Measurements from ENCODE around the gene RAI14.
A peak's percentile ranks its signal among the peaks of the same experiment; 100 is the strongest.

RAI14 gene

GRCh38 chr5:34834794-34835089 is 178.6 kb downstream of the RAI14 start:
- H3K4me2 ChIP-seq (ENCODE audit: low read length) = no peak overlapping the region
- no peaks in the 10 kb centered on the region for H4K20me1 ChIP-seq (ENCODE audit: insufficient read depth, low read length)
- H3K27me3 ChIP-seq (ENCODE audit: low read depth, low read length) = no peaks in the 10 kb centered on the region
- TF ChIP-seq EZH2phosphoT487 (IDR thresholded peaks at IDR 0.05; ENCODE audit: low read depth) = no peak
- TF ChIP-seq, protein P1, sequence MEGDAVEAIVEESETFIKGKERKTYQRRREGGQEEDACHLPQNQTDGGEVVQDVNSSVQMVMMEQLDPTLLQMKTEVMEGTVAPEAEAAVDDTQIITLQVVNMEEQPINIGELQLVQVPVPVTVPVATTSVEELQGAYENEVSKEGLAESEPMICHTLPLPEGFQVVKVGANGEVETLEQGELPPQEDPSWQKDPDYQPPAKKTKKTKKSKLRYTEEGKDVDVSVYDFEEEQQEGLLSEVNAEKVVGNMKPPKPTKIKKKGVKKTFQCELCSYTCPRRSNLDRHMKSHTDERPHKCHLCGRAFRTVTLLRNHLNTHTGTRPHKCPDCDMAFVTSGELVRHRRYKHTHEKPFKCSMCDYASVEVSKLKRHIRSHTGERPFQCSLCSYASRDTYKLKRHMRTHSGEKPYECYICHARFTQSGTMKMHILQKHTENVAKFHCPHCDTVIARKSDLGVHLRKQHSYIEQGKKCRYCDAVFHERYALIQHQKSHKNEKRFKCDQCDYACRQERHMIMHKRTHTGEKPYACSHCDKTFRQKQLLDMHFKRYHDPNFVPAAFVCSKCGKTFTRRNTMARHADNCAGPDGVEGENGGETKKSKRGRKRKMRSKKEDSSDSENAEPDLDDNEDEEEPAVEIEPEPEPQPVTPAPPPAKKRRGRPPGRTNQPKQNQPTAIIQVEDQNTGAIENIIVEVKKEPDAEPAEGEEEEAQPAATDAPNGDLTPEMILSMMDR (IDR thresholded peaks at IDR 0.05; ENCODE audit: low read depth, low read length) = no peak
- no peak overlapping the region for H3K4me3 ChIP-seq (ENCODE audit: low read length)
- peaks cover 7% of the 10 kb centered on the region for H3K4me1 ChIP-seq (ENCODE audit: low read length)
- no peaks in the 10 kb centered on the region for H3K79me2 ChIP-seq (ENCODE audit: low read length)
- no peak overlapping the region for H2AFZ ChIP-seq (ENCODE audit: low read depth, low read length)
- H3K36me3 ChIP-seq (replicated peaks; ENCODE audit: low read depth, low read length) = peaks cover 15% of the 10 kb centered on the region
- no peaks in the 10 kb centered on the region for H3K9me3 ChIP-seq (ENCODE audit: insufficient read depth, low read length)
- H3K27ac ChIP-seq (ENCODE audit: low read length) = no peak overlapping the region
- H3K9ac ChIP-seq (ENCODE audit: low read length) = no peak overlapping the region

DNA sequence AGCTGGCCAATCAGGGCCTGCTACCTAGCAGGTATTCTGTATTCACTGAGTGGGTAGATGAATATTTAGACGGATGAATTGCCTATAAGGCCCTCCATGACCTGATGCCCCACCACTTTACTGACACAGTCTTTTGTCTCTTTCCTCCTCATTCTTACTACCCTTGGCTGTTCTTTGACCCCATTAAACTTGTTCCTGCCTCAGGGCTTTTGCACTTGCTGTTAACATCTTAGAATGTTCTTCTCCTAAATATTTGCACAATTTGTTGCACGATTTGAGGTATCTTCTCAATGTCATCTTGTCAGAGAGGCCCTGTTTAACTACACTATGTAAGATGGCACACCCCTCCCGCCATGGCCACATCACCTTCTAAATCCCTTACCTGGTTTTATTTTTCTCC is 179.5 kb downstream of the RAI14 start:
- Histone ChIP-seq H3K27ac (ENCODE audit: low read length) (no peak overlapping the region), H3K9me3 (ENCODE audit: insufficient read depth, low read length) (no peaks in the 10 kb centered on the region), H3K36me3 (replicated peaks; ENCODE audit: low read depth, low read length) (peaks cover 14% of the 10 kb centered on the region), H4K20me1 (ENCODE audit: insufficient read depth, low read length) (no peaks in the 10 kb centered on the region), H3K4me3 (ENCODE audit: low read length) (no peak overlapping the region), H3K4me1 (ENCODE audit: low read length) (peaks cover 8% of the 10 kb centered on the region), H3K4me2 (ENCODE audit: low read length) (no peak overlapping the region), H3K9ac (ENCODE audit: low read length) (no peak overlapping the region), H3K79me2 (ENCODE audit: low read length) (no peaks in the 10 kb centered on the region), H3K27me3 (ENCODE audit: low read depth, low read length) (no peaks in the 10 kb centered on the region), H2AFZ (ENCODE audit: low read depth, low read length) (no peak overlapping the region)
- TF ChIP-seq EZH2phosphoT487 (IDR thresholded peaks at IDR 0.05; ENCODE audit: low read depth) = no peak
- TF ChIP-seq, protein P1 (IDR thresholded peaks at IDR 0.05; ENCODE audit: low read depth, low read length) = no peak

- H3K27ac ChIP-seq (ENCODE audit: low read length) = peak within 1 kb of the TSS; percentile 50
- H3K4me1 ChIP-seq (ENCODE audit: low read length) = peaks cover 8% of the 10 kb centered on the region
- TF ChIP-seq, protein P1 (IDR thresholded peaks at IDR 0.05; ENCODE audit: low read depth, low read length) = no peak
- no peak for TF ChIP-seq EZH2phosphoT487 (IDR thresholded peaks at IDR 0.05; ENCODE audit: low read depth)
- peak within 1 kb of the TSS; percentile 73 for H3K9ac ChIP-seq (ENCODE audit: low read length)
- H4K20me1 ChIP-seq (ENCODE audit: insufficient read depth, low read length) = no peaks in the 10 kb centered on the region
- H3K36me3 ChIP-seq (replicated peaks; ENCODE audit: low read depth, low read length) = peaks cover 3% of the 10 kb centered on the region
- H3K4me2 ChIP-seq (ENCODE audit: low read length) = peak within 1 kb of the TSS; percentile 94
- no peaks in the 10 kb centered on the region for H3K9me3 ChIP-seq (ENCODE audit: insufficient read depth, low read length)
- peak within 1 kb of the TSS; percentile 94 for H2AFZ ChIP-seq (ENCODE audit: low read depth, low read length)
- peak within 1 kb of the TSS; percentile 87 for H3K4me3 ChIP-seq (ENCODE audit: low read length)
- H3K79me2 ChIP-seq (ENCODE audit: low read length) = no peaks in the 10 kb centered on the region
- H3K27me3 ChIP-seq (ENCODE audit: low read depth, low read length) = no peaks in the 10 kb centered on the region
Observed at GRCh38 chr5:34838785-34839714, 182.9 kb downstream of the RAI14 start, which contains the start of gene TTC23L. TSS of gene TTC23L (plus strand) at chr5:34839164. CDS start at chr5:34840672, 1,508 bp downstream.

- Histone ChIP-seq H3K4me2 (ENCODE audit: low read length) (no peak overlapping the region), H3K36me3 (replicated peaks; ENCODE audit: low read depth, low read length) (no peaks in the 10 kb centered on the region), H3K4me1 (ENCODE audit: low read length) (peaks cover 8% of the 10 kb centered on the region), H3K27ac (ENCODE audit: low read length) (no peak overlapping the region), H3K9me3 (ENCODE audit: insufficient read depth, low read length) (no peaks in the 10 kb centered on the region), H2AFZ (ENCODE audit: low read depth, low read length) (no peak overlapping the region), H3K27me3 (ENCODE audit: low read depth, low read length) (no peaks in the 10 kb centered on the region), H3K4me3 (ENCODE audit: low read length) (no peak overlapping the region), H3K79me2 (ENCODE audit: low read length) (no peaks in the 10 kb centered on the region), H3K9ac (ENCODE audit: low read length) (no peak overlapping the region), H4K20me1 (ENCODE audit: insufficient read depth, low read length) (no peaks in the 10 kb centered on the region)
- TF ChIP-seq, protein P1 (IDR thresholded peaks at IDR 0.05; ENCODE audit: low read depth, low read length) = no peak
- TF ChIP-seq EZH2phosphoT487 (IDR thresholded peaks at IDR 0.05; ENCODE audit: low read depth) = no peak
Observed at GRCh38 chr5:34841816-34842215, 185.7 kb downstream of the RAI14 start.

Data from OCI-LY3 (cell line).